ENCODE data around the gene MZT1. TPM values are rescaled to one million over a fixed set of nuclear protein-coding genes. Genes with fewer than 3 reads are reported as not detected.
A peak's percentile ranks its signal among the peaks of the same experiment; 100 is the strongest.

The MZT1 gene
- total and polyA plus RNA-seq, 7 experiments from 2014 or later = 2.9 to 14.9 (median 6.3) TPM

GRCh38 chr13:72751220-72751619 lies 23.8 kb upstream of the MZT1 start:
- peaks cover 5 to 70% (median 54%) of the 10 kb centered on the region in 5 donors for H3K36me3 Mint-ChIP-seq

DNA sequence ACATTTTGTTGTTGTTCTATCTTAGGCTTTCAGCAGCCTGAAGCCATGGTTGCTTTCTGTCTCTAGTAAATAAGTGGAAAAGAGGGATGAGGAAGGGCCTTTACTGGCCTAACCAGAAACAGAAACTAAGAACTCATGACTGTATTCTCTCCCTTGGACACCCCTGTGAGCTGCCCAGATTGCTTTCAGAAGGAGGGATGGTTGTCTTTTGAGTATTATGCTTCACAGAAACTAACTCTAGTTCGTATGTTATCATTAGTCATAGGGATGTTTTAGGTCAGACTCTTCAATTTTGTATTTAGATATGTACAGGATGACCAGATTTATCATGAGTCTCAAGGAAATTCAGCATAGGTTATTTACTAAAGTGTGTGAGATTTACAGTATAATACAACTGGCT lies 17.8 kb upstream of the MZT1 start:
- no peak overlapping the region for H3K4me3 ChIP-seq (ENCODE audit: low read length)
- no peaks in the 10 kb centered on the region for H3K27me3 ChIP-seq (ENCODE audit: control insufficient read depth in 2 of 2, insufficient read depth in 2 of 2, low read length in 2 of 2)
- no peak overlapping the region for H3K4me3 Mint-ChIP-seq
- H3K36me3 ChIP-seq (ENCODE audit: control insufficient read depth in 2 of 3, insufficient read depth in 3 of 3, low read length in 3 of 3) = peaks cover 0 to 34% (median 5%) of the 10 kb centered on the region in 3 experiments
- no peaks in the 10 kb centered on the region for H3K27me3 Mint-ChIP-seq
- ATAC-seq = no peak
- no peak overlapping the region for H3K27ac ChIP-seq (ENCODE audit: low read depth, low read length)
- ChIA-PET POLR2A (no interaction called here), CTCF (interaction anchor here (0.7 kb wide), 1 partner anchor 195 kb away, joined by 3 read pairs; no protein-coding TSS in a partner anchor)
- no peak for DNase-seq
- H3K36me3 Mint-ChIP-seq = peaks cover 8 to 44% (median 31%) of the 10 kb centered on the region in 5 donors
- intact Hi-C loops (cut with micrococcal nuclease) = loop anchor here in 1 of 2 donors (2.0 kb wide), 1 partner anchor 16 kb away; no protein-coding TSS in a partner anchor
- H3K27ac Mint-ChIP-seq = peak overlapping the region in 7 of 9 donors; percentile 28 to 65 (median 37)
- H3K4me1 Mint-ChIP-seq = peaks cover 4 to 28% (median 16%) of the 10 kb centered on the region in 7 donors
- no peaks in the 10 kb centered on the region for H3K9me3 Mint-ChIP-seq
- H3K9me3 ChIP-seq (ENCODE audit: control insufficient read depth in 2 of 3, low read length in 3 of 3) = no peaks in the 10 kb centered on the region
- H3K4me1 ChIP-seq (ENCODE audit: control insufficient read depth in 2 of 2, insufficient read depth in 2 of 2, low read length in 2 of 2) = no peaks in the 10 kb centered on the region

More at GRCh38 chr13:72751220-72751619, 23.8 kb upstream of the MZT1 start:
- Mint-ChIP-seq H3K27me3 (no peaks in the 10 kb centered on the region), H3K27ac (no peak overlapping the region), H3K4me3 (no peak overlapping the region), H3K9me3 (peaks cover 0 to 9% (median 0%) of the 10 kb centered on the region in 11 donors), H3K4me1 (peaks cover 0 to 47% (median 13%) of the 10 kb centered on the region in 7 donors)
- intact Hi-C loops (cut with micrococcal nuclease) = loop anchor here in 1 of 2 donors (2.0 kb wide), 1 partner anchor 14 kb away; no protein-coding TSS in a partner anchor
- Histone ChIP-seq H3K27ac (ENCODE audit: low read depth, low read length) (no peak overlapping the region), H3K36me3 (ENCODE audit: control insufficient read depth in 2 of 3, insufficient read depth in 3 of 3, low read length in 3 of 3) (peaks cover 5 to 30% (median 7%) of the 10 kb centered on the region in 3 experiments), H3K9me3 (ENCODE audit: control insufficient read depth in 2 of 3, low read length in 3 of 3) (no peaks in the 10 kb centered on the region), H3K4me3 (ENCODE audit: low read length) (no peak overlapping the region), H3K27me3 (ENCODE audit: control insufficient read depth in 2 of 2, insufficient read depth in 2 of 2, low read length in 2 of 2) (no peaks in the 10 kb centered on the region), H3K4me1 (ENCODE audit: control insufficient read depth in 2 of 2, insufficient read depth in 2 of 2, low read length in 2 of 2) (no peaks in the 10 kb centered on the region)
- DNase-seq = no peak
- ATAC-seq = no peak
- POLR2A ChIA-PET = no interaction called here
- CTCF ChIA-PET = no interaction called here

GRCh38 chr13:72740015-72740414 lies 12.6 kb upstream of the MZT1 start:
- POLR2A ChIA-PET = no interaction called here

DNA sequence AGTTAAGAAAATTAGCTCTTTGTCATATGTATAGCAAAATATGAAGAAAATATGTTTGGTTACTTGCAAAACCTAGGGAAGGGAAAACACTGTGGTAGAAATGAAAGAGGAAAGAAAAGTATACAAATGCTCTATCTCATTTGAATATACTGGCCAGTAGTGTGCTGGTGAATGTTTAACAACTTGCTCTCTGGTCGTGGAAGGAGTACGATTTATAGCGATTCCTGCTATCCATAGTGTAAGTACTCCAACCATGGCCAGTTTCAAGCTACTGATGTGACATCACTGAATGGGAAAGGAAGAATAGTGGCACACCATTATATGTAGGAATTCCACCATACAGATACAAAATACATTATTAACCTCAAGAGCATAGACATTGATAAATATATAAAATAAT lies 9.6 kb upstream of the MZT1 start:
- Histone ChIP-seq H3K9me3 (ENCODE audit: control insufficient read depth in 2 of 3, low read length in 3 of 3) (no peaks in the 10 kb centered on the region), H3K27ac (ENCODE audit: low read depth, low read length) (no peak overlapping the region), H3K4me1 (ENCODE audit: control insufficient read depth in 2 of 2, insufficient read depth in 2 of 2, low read length in 2 of 2) (no peaks in the 10 kb centered on the region), H3K36me3 (ENCODE audit: control insufficient read depth in 2 of 3, insufficient read depth in 3 of 3, low read length in 3 of 3) (peaks cover 0 to 33% (median 4%) of the 10 kb centered on the region in 3 experiments), H3K27me3 (ENCODE audit: control insufficient read depth in 2 of 2, insufficient read depth in 2 of 2, low read length in 2 of 2) (no peaks in the 10 kb centered on the region), H3K4me3 (ENCODE audit: low read length) (no peak overlapping the region)
- ChIA-PET CTCF (no interaction called here), POLR2A (interaction anchor here (0.6 to 1.3 kb wide), 2 partner anchors 11 to 26 kb away, joined by 3 to 7 read pairs; no protein-coding TSS in a partner anchor)
- Mint-ChIP-seq H3K36me3 (peaks cover 9 to 44% (median 31%) of the 10 kb centered on the region in 5 donors), H3K9me3 (peaks cover 0 to 3% (median 0%) of the 10 kb centered on the region in 11 donors), H3K27ac (no peak overlapping the region), H3K4me1 (peaks cover 0 to 32% (median 6%) of the 10 kb centered on the region in 7 donors), H3K4me3 (no peak overlapping the region), H3K27me3 (no peaks in the 10 kb centered on the region)
- no peak for DNase-seq
- intact Hi-C loops (cut with micrococcal nuclease) = no loop called here
- no peak for ATAC-seq

More at GRCh38 chr13:72740015-72740414, 12.6 kb upstream of the MZT1 start:
- H3K4me3 ChIP-seq (ENCODE audit: low read length) = no peak overlapping the region
- no peak for ATAC-seq
- CTCF ChIA-PET = no interaction called here
- no peaks in the 10 kb centered on the region for H3K4me1 ChIP-seq (ENCODE audit: control insufficient read depth in 2 of 2, insufficient read depth in 2 of 2, low read length in 2 of 2)
- Mint-ChIP-seq H3K4me1 (peaks cover 0 to 23% (median 6%) of the 10 kb centered on the region in 7 donors), H3K9me3 (peaks cover 0 to 2% (median 0%) of the 10 kb centered on the region in 11 donors), H3K36me3 (peaks cover 4 to 43% (median 26%) of the 10 kb centered on the region in 5 donors), H3K27me3 (no peaks in the 10 kb centered on the region), H3K4me3 (no peak overlapping the region), H3K27ac (peak overlapping the region in 1 of 9 donors; percentile 39)
- H3K27ac ChIP-seq (ENCODE audit: low read depth, low read length) = no peak overlapping the region
- no peaks in the 10 kb centered on the region for H3K27me3 ChIP-seq (ENCODE audit: control insufficient read depth in 2 of 2, insufficient read depth in 2 of 2, low read length in 2 of 2)
- no peak for DNase-seq
- peaks cover 0 to 37% (median 4%) of the 10 kb centered on the region in 3 experiments for H3K36me3 ChIP-seq (ENCODE audit: control insufficient read depth in 2 of 3, insufficient read depth in 3 of 3, low read length in 3 of 3)
- H3K9me3 ChIP-seq (ENCODE audit: control insufficient read depth in 2 of 3, low read length in 3 of 3) = no peaks in the 10 kb centered on the region
- intact Hi-C loops (cut with micrococcal nuclease) = no loop called here

GRCh38 chr13:72728290-72728605 lies 819 bp upstream of the MZT1 start:
- no peaks in the 10 kb centered on the region for H3K27me3 Mint-ChIP-seq
- ChIA-PET CTCF (no interaction called here), POLR2A (interaction anchor here (1.1 to 1.6 kb wide), 5 partner anchors 10 to 46 kb away, joined by 3 to 4 read pairs (median 3); no protein-coding TSS in a partner anchor)
- no peak for DNase-seq
- peaks cover 0 to 2% (median 0%) of the 10 kb centered on the region in 11 donors for H3K9me3 Mint-ChIP-seq
- peak overlapping the region; percentile 85 to 95 (median 91) for H3K27ac Mint-ChIP-seq
- peaks cover 2 to 30% (median 23%) of the 10 kb centered on the region in 5 donors for H3K36me3 Mint-ChIP-seq
- peaks cover 23 to 30% of the 10 kb centered on the region in 2 donors for H3K4me1 ChIP-seq (ENCODE audit: control insufficient read depth in 2 of 2, insufficient read depth in 2 of 2, low read length in 2 of 2)
- peaks cover 0 to 9% (median 0%) of the 10 kb centered on the region in 3 experiments for H3K36me3 ChIP-seq (ENCODE audit: control insufficient read depth in 2 of 3, insufficient read depth in 3 of 3, low read length in 3 of 3)
- peaks cover 26 to 63% (median 50%) of the 10 kb centered on the region in 7 donors for H3K4me1 Mint-ChIP-seq
- peak overlapping the region; percentile 85 to 99 (median 95) for H3K4me3 Mint-ChIP-seq
- H3K4me3 ChIP-seq (ENCODE audit: low read length) = peak overlapping the region; percentile 93
- intact Hi-C loops (cut with micrococcal nuclease) = loop anchor here (2.0 to 10.0 kb wide), 5 partner anchors 17 to 1557 kb away; no protein-coding TSS in a partner anchor
- no peak for ATAC-seq
- no peaks in the 10 kb centered on the region for H3K9me3 ChIP-seq (ENCODE audit: control insufficient read depth in 2 of 3, low read length in 3 of 3)
- peak overlapping the region; percentile 72 for H3K27ac ChIP-seq (ENCODE audit: low read depth, low read length)
- H3K27me3 ChIP-seq (ENCODE audit: control insufficient read depth in 2 of 2, insufficient read depth in 2 of 2, low read length in 2 of 2) = no peaks in the 10 kb centered on the region

DNA sequence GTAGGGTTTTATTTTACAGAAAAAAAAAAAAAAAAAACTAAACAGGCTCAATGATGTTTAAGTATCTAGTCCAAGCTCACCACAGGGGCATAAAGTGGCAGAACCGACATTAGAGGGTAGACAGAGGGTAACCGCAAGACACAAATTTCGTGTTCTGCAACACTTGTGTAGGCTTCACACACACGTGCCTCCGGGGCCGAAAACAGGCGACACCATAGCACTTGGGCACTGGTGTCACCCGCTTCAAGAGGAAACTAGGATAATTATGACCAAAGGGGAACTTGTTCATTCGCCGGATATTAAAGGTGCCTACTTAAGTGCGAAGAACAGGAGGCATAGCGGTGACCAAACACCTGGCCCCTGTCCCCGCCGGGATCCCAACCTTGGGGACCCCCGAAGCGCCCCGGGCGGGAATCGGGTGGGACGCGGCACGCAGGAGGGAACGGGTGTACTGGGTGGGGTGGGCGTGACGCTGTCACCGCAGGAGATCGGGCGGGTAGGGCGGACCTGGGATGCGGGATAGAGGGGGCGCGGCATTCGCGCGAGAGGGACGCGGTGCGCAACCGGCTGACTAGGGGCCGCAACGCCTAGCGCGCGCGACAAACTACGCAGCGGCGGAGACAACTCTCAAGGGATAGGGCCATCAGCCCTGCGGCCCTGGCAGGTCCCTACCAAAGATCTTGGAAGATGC lies 558 bp downstream of the MZT1 start:
- Mint-ChIP-seq H3K27ac (peak overlapping the region; percentile 85 to 95 (median 91)), H3K9me3 (peaks cover 0 to 2% (median 0%) of the 10 kb centered on the region in 11 donors)
- CTCF ChIA-PET = no interaction called here

More for the DNA sequence above, 558 bp downstream of the MZT1 start:
- Histone ChIP-seq H3K27ac (ENCODE audit: low read depth, low read length) (peak overlapping the region; percentile 73), H3K4me3 (ENCODE audit: low read length) (peak overlapping the region; percentile 93), H3K27me3 (ENCODE audit: control insufficient read depth in 2 of 2, insufficient read depth in 2 of 2, low read length in 2 of 2) (no peaks in the 10 kb centered on the region), H3K9me3 (ENCODE audit: control insufficient read depth in 2 of 3, low read length in 3 of 3) (no peaks in the 10 kb centered on the region), H3K4me1 (ENCODE audit: control insufficient read depth in 2 of 2, insufficient read depth in 2 of 2, low read length in 2 of 2) (peaks cover 23 to 30% of the 10 kb centered on the region in 2 donors), H3K36me3 (ENCODE audit: control insufficient read depth in 2 of 3, insufficient read depth in 3 of 3, low read length in 3 of 3) (peaks cover 0 to 7% (median 0%) of the 10 kb centered on the region in 3 experiments)
- peak; percentile 13 for ATAC-seq
- intact Hi-C loops (cut with micrococcal nuclease) = loop anchor here (1.0 to 10.0 kb wide), 9 partner anchors 35 to 1558 kb away; partner anchors contain the start of gene PIBF1 (in 2 of the 2)
- peak overlapping the region; percentile 85 to 99 (median 95) for H3K4me3 Mint-ChIP-seq
- H3K36me3 Mint-ChIP-seq = peaks cover 9 to 30% (median 20%) of the 10 kb centered on the region in 5 donors
- no peaks in the 10 kb centered on the region for H3K27me3 Mint-ChIP-seq
- POLR2A ChIA-PET = no interaction called here
- DNase-seq = peak in 3 of 9 donors; percentile 18 to 64 (median 37)
- peaks cover 30 to 77% (median 57%) of the 10 kb centered on the region in 7 donors for H3K4me1 Mint-ChIP-seq
